Stimulated activated CD8-positive, alpha-beta memory T cell treated with anti-CD3 and anti-CD28 coated beads, Interleukin-7, amount 100 ng/mL, for 48 hours (primary cell): ENCODE results near the gene PAPLN.
"Not testable (repeated sequence)": the region's sequence is repeated elsewhere in the genome, so short reads cannot be mapped to it uniquely, and the experiment has no call there.

Experiments used
- DNase-seq, 2 donors: peaks; one replicate each; pipeline ENCODE4 v3.0.0-alpha.2; 2020; ENCODE audit warnings: low read depth in 1 of 2; ENCODE audit errors: extremely low read depth in 1 of 2

Gene PAPLN

GRCh38 chr14:73237219-73237785 is at the start of gene PAPLN:
PAPLN (plus strand) TSS chr14:73237506; CDS start chr14:73239779, 2,273 bp downstream.
- DNase-seq = no peak

GRCh38 chr14:73188501-73188911 is 48.8 kb upstream of the PAPLN start:
- no peak for DNase-seq

GRCh38 chr14:73189651-73190050 is 47.7 kb upstream of the PAPLN start:
- no peak for DNase-seq

GRCh38 chr14:73191441-73191840 is 45.9 kb upstream of the PAPLN start:
- DNase-seq = no peak

- not testable (repeated sequence) for DNase-seq
These were observed 43.0 kb upstream of the PAPLN start for GRCh38 chr14:73194306-73194705.

- no peak for DNase-seq
These were observed 39.1 kb upstream of the PAPLN start for GRCh38 chr14:73198253-73198652.

DNA sequence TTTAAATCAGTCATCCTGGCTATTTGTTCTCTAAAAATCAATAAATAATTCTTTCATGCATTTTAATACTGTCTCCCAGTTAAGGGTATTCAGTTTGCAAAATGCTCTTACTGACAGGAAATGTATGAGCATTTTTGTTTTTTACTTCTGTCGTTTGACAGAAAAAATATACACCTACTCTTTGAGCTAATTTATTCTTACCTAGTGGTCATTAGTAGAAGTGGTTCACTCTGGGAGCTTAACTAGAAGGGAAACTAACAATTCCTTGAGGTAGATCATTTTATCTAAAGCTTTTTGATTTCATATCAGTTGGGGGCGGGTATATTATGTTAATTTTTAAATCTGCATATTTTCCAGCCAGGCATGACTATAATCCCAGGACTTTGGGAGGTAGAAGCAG is 33.8 kb upstream of the PAPLN start:
- DNase-seq = no peak

DNA sequence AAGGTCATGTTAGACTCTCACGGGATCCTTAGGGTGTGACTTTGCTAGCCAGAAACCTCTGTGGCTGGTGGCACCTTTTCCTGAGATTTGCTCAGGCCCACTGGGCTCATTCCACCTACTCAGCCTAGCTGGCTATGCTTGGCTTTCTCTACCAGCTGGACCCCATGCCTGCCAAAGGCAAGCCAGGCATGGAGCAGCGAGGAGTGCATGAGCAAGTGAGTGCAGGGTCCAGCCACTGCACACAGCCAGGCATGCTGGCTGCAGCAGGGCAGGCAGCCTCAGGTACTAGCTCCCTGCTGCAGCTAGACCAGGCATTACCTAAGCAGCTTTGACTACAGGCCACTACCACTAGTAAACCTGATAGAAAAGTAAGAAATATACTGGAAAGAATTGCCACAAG is 29.7 kb upstream of the PAPLN start:
- no peak for DNase-seq

- no peak for DNase-seq
These were observed 28.9 kb upstream of the PAPLN start for GRCh38 chr14:73208390-73208789.

GRCh38 chr14:73208846-73209245 is 28.5 kb upstream of the PAPLN start:
- DNase-seq = no peak

DNA sequence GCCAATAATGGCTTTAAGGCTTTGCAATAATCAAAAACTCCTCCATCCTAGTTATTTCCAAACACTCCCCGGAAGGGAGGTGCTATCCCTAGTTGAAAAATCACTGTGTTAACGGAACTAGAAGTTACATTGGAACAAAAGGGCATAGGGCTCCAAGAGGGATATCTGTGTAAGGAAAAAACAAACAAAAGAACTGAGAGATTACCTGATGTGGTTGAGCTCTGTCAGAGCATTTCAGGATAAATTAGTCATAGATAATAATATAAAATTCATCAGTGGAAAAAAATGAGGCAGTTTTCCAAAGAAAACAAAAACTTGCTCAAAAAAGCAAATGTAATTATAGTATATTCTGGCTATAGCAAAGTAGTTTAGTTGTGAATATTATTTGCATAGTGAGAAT is 27.4 kb upstream of the PAPLN start:
- DNase-seq = no peak

- DNase-seq = no peak
These were observed 25.9 kb upstream of the PAPLN start for GRCh38 chr14:73211251-73212040.

DNA sequence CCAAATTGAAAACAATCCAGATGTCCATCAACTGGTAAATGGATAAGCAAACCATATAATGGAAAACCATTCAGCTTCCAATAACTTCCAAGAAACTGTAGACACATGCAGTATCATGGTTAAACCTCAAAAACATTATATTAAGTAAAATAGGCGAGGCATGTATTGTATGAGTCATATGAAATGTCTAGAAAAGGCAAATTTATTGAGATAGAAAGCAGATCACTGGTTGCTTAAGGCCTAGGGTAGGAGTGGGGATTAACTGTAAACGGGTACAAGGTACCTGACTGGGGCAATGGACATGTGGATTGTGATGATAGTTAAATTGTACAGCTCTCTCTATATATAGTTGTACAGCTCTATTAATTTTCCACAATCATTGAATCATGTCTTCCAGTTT is 21.3 kb upstream of the PAPLN start:
- no peak for DNase-seq

GRCh38 chr14:73217411-73217810 is 19.9 kb upstream of the PAPLN start:
- DNase-seq = no peak

DNA sequence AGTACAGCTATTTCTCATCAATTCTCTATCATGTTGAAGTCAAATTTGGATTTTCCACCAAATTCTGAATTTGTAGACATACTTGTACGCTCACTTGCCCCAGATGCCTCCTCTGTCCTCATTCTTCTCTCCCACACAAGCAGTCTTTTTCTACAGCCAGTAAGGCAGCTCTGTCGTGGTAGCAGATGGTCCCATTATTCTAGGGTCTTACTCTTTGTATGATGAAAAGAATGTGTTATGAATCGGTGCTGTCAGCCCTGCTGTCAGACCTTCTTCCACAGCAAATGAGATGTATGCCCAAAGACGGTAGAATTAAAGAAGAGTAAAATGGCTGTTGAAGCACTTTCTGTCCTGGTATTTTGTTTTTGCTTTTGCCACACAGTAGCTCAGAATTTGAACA is 17.2 kb upstream of the PAPLN start:
- no peak for DNase-seq

GRCh38 chr14:73220634-73221033 is 16.7 kb upstream of the PAPLN start:
- no peak for DNase-seq

GRCh38 chr14:73221945-73222344 is 15.4 kb upstream of the PAPLN start:
- DNase-seq = no peak

GRCh38 chr14:73223049-73223448 is 14.3 kb upstream of the PAPLN start:
- peak in 1 of 2 donors; percentile 11 for DNase-seq

- DNase-seq = no peak
These were observed 11.8 kb upstream of the PAPLN start for GRCh38 chr14:73225496-73225895.

DNA sequence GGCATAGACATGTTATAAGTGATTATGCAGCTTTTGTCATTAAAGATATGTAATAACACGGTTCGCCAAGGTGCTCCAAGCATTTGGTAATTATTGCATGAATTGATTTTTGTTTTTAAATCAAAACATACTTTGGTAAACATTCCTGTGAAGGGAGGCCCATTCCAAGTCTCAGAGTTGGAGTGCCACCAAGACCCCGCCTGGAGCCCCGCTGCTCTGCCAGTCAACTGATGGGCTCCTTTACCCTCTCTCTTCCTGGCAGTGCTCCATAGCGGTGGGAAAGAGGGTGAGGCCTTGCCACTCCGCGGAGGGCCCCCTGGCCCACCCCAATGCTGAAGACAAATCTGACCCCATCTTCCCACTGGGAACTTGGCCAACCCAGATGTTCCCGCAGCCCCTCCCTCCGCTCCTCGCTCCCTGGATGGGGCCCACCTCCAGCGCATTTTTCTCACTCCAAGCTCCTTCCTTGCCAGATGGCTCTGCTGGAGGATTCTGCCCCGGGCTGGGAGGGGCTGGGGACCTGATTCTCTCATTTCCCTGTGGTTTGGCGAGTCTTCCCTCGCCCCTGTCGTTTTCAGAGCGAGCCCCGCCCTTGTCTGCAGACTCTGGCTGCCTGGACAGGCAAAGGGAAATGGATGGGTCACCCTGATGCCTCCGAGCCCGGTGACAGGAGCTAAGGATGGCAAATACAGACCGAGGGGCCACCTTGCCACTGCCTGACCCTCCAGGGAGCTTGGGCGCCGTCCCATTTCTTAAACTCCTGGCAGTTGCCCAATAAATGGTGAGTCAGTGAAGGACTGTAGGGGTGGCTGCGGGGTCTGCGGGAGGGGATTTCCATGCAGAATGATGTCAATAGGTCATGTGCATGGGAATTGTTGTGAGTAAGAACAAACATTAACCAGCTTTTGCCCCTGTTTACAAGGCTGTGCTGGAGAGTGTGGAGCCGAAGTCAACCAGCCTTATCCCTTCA is 9.2 kb upstream of the PAPLN start:
- DNase-seq = no peak

GRCh38 chr14:73230051-73230450 is 7.3 kb upstream of the PAPLN start:
- DNase-seq = no peak
